ENCODE measurements around the gene IDH3B.

The IDH3B gene

DNA sequence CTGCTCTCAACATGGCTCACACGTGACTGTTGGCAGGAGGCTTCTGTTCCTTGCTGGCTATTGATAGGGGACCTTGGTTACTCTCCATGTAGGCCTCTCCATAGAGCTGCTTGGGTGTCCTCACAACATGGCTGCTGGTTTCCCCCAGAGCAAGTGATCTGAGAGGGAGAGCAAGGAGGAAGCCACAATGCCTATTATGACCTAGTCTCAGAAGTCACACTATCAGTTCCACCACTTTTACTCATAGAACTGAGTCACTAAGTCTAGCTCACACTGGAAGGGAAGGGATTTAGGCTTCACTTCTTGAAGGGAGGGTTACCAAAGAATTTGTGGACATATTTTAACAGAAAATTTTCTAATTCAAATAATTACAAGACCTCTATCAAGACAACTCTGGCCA is 20.3 kb downstream of the IDH3B start:
- Histone ChIP-seq H3K36me3 (ENCODE audit: control insufficient read depth, insufficient read depth, low read length) (no peaks in the 10 kb centered on the region), H4K8ac (ENCODE audit: low read depth, low read length) (no peak overlapping the region)

DNA sequence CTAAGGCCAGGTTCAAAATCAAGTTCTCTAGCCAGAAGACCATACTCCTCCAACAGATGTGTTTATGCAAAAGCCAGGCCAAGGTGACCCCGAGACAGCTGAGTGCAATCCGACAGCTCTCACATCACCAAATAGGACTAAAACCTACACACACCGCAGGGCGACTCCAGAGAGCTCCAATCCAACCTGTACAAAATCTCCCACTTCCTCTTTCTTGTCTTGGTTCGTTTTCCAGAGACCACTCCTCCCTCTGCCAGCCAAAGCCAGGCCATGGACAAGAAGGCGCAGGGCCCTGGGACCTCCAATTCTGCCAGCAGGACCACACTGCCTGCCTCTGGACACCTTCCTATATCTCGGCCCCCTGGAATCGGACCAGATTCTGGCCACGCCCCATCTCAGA is 23.1 kb downstream of the IDH3B start:
- Histone ChIP-seq H3K18ac (ENCODE audit: low read length) (no peak overlapping the region), H4K5ac (ENCODE audit: low read length) (no peak overlapping the region), H3K4me1 (ENCODE audit: control insufficient read depth, low read depth, low read length) (no peaks in the 10 kb centered on the region), H2BK15ac (replicated peaks; ENCODE audit: low read depth) (no peak overlapping the region), H3K27me3 (ENCODE audit: insufficient read depth, low read length, poor library complexity) (no peaks in the 10 kb centered on the region), H2AK5ac (ENCODE audit: low read length) (no peak overlapping the region), H2BK120ac (ENCODE audit: low read depth, low read length) (no peak overlapping the region), H3K23ac (ENCODE audit: low read length) (no peak overlapping the region), H3K9ac (ENCODE audit: low read length) (no peak overlapping the region), H3K4ac (ENCODE audit: low read depth, low read length) (no peak overlapping the region), H3K79me2 (ENCODE audit: control insufficient read depth, insufficient read depth, low read length) (no peaks in the 10 kb centered on the region), H3K4me3 (ENCODE audit: low read length) (no peak overlapping the region), H3K36me3 (ENCODE audit: control insufficient read depth, insufficient read depth, low read length) (no peaks in the 10 kb centered on the region), H3K27ac (ENCODE audit: low read depth, low read length) (no peak overlapping the region), H3K4me2 (ENCODE audit: low read length) (no peak overlapping the region), H3K56ac (ENCODE audit: low read length) (no peak overlapping the region), H2BK5ac (ENCODE audit: low read length) (no peak overlapping the region), H4K8ac (ENCODE audit: low read depth, low read length) (no peak overlapping the region), H3K79me1 (ENCODE audit: low read length) (no peaks in the 10 kb centered on the region)
- DNase-seq, result no peak
- no CpG with 5 or more reads among the region's 9 CpGs for WGBS (ENCODE audit: extremely low coverage, insufficient coverage, low lambda C conversion rate)

More for the DNA sequence above, 20.3 kb downstream of the IDH3B start:
- H3K18ac ChIP-seq (ENCODE audit: low read length), result no peak overlapping the region
- no peak overlapping the region for H3K56ac ChIP-seq (ENCODE audit: low read length)
- no peak overlapping the region for H2BK120ac ChIP-seq (ENCODE audit: low read depth, low read length)
- no peak overlapping the region for H2BK15ac ChIP-seq (replicated peaks; ENCODE audit: low read depth)
- H3K79me2 ChIP-seq (ENCODE audit: control insufficient read depth, insufficient read depth, low read length), result no peaks in the 10 kb centered on the region
- H3K27ac ChIP-seq (ENCODE audit: low read depth, low read length), result no peak overlapping the region
- DNase-seq, result no peak
- H3K4me2 ChIP-seq (ENCODE audit: low read length), result no peak overlapping the region
- H3K9ac ChIP-seq (ENCODE audit: low read length), result no peak overlapping the region
- no peak overlapping the region for H3K4ac ChIP-seq (ENCODE audit: low read depth, low read length)
- no peak overlapping the region for H4K5ac ChIP-seq (ENCODE audit: low read length)
- no peak overlapping the region for H2AK5ac ChIP-seq (ENCODE audit: low read length)
- no CpG with 5 or more reads among the region's 1 CpG for WGBS (ENCODE audit: extremely low coverage, insufficient coverage, low lambda C conversion rate)
- no peak overlapping the region for H3K4me3 ChIP-seq (ENCODE audit: low read length)
- no peaks in the 10 kb centered on the region for H3K79me1 ChIP-seq (ENCODE audit: low read length)
- peaks cover 4% of the 10 kb centered on the region for H3K4me1 ChIP-seq (ENCODE audit: control insufficient read depth, low read depth, low read length)
- H2BK5ac ChIP-seq (ENCODE audit: low read length), result no peak overlapping the region
- H3K23ac ChIP-seq (ENCODE audit: low read length), result no peak overlapping the region
- H3K27me3 ChIP-seq (ENCODE audit: insufficient read depth, low read length, poor library complexity), result no peaks in the 10 kb centered on the region

DNA sequence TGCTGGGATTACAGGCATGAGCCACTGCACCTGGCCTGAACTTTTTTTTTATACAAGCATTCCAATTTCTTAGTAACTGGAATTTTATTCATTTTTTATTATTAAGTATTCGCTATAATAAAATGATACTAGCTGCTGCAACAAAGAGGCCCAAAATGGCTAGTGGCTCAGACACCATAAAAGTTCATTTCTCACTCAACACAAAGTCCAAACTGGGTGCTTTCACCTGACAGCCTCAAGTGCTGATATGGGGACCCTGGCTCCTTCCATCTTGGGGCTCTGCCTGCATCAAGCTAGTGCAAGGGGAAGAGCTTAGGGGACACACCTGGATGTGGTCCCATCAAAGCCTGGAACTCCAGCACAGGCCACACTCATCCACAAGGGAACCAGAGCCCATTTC is 23.8 kb downstream of the IDH3B start:
- Histone ChIP-seq H3K27me3 (ENCODE audit: insufficient read depth, low read length, poor library complexity) (no peaks in the 10 kb centered on the region), H3K79me2 (ENCODE audit: control insufficient read depth, insufficient read depth, low read length) (no peaks in the 10 kb centered on the region), H3K4me3 (ENCODE audit: low read length) (no peak overlapping the region), H3K56ac (ENCODE audit: low read length) (no peak overlapping the region), H2BK5ac (ENCODE audit: low read length) (no peak overlapping the region), H2AK5ac (ENCODE audit: low read length) (no peak overlapping the region), H4K5ac (ENCODE audit: low read length) (no peak overlapping the region), H2BK120ac (ENCODE audit: low read depth, low read length) (no peak overlapping the region), H3K4me1 (ENCODE audit: control insufficient read depth, low read depth, low read length) (no peaks in the 10 kb centered on the region), H3K23ac (ENCODE audit: low read length) (no peak overlapping the region), H3K9ac (ENCODE audit: low read length) (no peak overlapping the region), H2BK15ac (replicated peaks; ENCODE audit: low read depth) (no peak overlapping the region), H3K79me1 (ENCODE audit: low read length) (no peaks in the 10 kb centered on the region), H3K18ac (ENCODE audit: low read length) (no peak overlapping the region), H3K27ac (ENCODE audit: low read depth, low read length) (no peak overlapping the region), H4K8ac (ENCODE audit: low read depth, low read length) (no peak overlapping the region), H3K4ac (ENCODE audit: low read depth, low read length) (no peak overlapping the region), H3K4me2 (ENCODE audit: low read length) (no peak overlapping the region), H3K36me3 (ENCODE audit: control insufficient read depth, insufficient read depth, low read length) (no peaks in the 10 kb centered on the region)
- no peak for DNase-seq
- WGBS (ENCODE audit: extremely low coverage, insufficient coverage, low lambda C conversion rate), result no CpG with 5 or more reads among the region's 1 CpG

DNA sequence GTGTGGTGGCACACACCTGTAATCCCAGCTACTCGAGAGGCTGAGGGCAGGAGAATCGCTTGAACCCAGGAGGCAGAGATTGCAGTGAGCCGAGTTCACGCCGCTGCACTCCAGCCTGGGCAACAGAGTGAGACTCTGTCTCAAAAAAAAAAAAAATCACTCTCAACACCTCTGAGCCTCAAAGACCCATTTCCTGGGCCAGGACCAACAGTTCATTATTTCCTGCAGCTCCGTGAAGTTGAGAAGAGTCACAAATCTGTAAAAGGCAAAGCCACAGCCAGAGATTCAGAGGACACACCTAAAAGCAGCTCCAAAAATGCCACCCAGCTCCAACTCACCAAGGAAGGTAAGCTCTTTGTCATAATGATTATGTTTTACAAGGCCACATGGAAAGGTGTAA is 26.8 kb downstream of the IDH3B start:
- H3K4ac ChIP-seq (ENCODE audit: low read depth, low read length), result no peak overlapping the region
- H3K23ac ChIP-seq (ENCODE audit: low read length), result no peak overlapping the region
- no peak overlapping the region for H4K5ac ChIP-seq (ENCODE audit: low read length)
- H2BK5ac ChIP-seq (ENCODE audit: low read length), result no peak overlapping the region
- no peak overlapping the region for H3K4me3 ChIP-seq (ENCODE audit: low read length)
- H3K36me3 ChIP-seq (ENCODE audit: control insufficient read depth, insufficient read depth, low read length), result no peaks in the 10 kb centered on the region
- H3K18ac ChIP-seq (ENCODE audit: low read length), result no peak overlapping the region
- no peak overlapping the region for H2BK120ac ChIP-seq (ENCODE audit: low read depth, low read length)
- no peak overlapping the region for H2AK5ac ChIP-seq (ENCODE audit: low read length)
- no peaks in the 10 kb centered on the region for H3K79me1 ChIP-seq (ENCODE audit: low read length)
- no peak overlapping the region for H4K8ac ChIP-seq (ENCODE audit: low read depth, low read length)
- no peak overlapping the region for H3K27ac ChIP-seq (ENCODE audit: low read depth, low read length)
- no peak overlapping the region for H3K56ac ChIP-seq (ENCODE audit: low read length)
- H3K27me3 ChIP-seq (ENCODE audit: insufficient read depth, low read length, poor library complexity), result no peaks in the 10 kb centered on the region
- H3K4me2 ChIP-seq (ENCODE audit: low read length), result no peak overlapping the region
- no peak overlapping the region for H3K9ac ChIP-seq (ENCODE audit: low read length)
- no peaks in the 10 kb centered on the region for H3K4me1 ChIP-seq (ENCODE audit: control insufficient read depth, low read depth, low read length)
- WGBS (ENCODE audit: extremely low coverage, insufficient coverage, low lambda C conversion rate), result no CpG with 5 or more reads among the region's 6 CpGs
- no peak overlapping the region for H2BK15ac ChIP-seq (replicated peaks; ENCODE audit: low read depth)
- no peaks in the 10 kb centered on the region for H3K79me2 ChIP-seq (ENCODE audit: control insufficient read depth, insufficient read depth, low read length)
- no peak for DNase-seq

DNA sequence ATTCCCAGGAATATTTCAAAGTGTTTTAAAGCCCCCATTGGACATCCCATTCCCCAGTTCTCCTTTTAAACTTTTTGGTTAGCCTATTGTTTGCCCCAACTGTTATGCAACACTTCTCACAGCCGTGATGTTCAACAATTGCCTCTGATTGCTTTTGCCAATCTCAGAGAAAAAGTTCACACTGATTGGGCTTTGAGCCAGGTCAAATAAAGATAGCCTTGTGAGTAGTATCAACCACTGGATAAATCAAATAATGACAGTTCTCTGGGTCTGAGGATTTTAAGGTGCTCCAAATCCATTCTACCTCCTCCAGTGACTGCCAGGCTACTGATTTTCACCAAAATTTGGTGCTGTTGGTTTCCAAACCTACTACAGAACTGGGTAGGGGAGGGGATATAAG is 30.6 kb downstream of the IDH3B start:
- H3K27ac ChIP-seq (ENCODE audit: low read depth, low read length), result no peak overlapping the region
- H2AK5ac ChIP-seq (ENCODE audit: low read length), result no peak overlapping the region
- no peak overlapping the region for H3K23ac ChIP-seq (ENCODE audit: low read length)
- no peak overlapping the region for H3K4me3 ChIP-seq (ENCODE audit: low read length)
- H3K9ac ChIP-seq (ENCODE audit: low read length), result no peak overlapping the region
- no CpG with 5 or more reads among the region's 1 CpG for WGBS (ENCODE audit: extremely low coverage, insufficient coverage, low lambda C conversion rate)
- H3K79me2 ChIP-seq (ENCODE audit: control insufficient read depth, insufficient read depth, low read length), result no peaks in the 10 kb centered on the region
- no peak overlapping the region for H3K4me2 ChIP-seq (ENCODE audit: low read length)
- H2BK120ac ChIP-seq (ENCODE audit: low read depth, low read length), result no peak overlapping the region
- H3K56ac ChIP-seq (ENCODE audit: low read length), result no peak overlapping the region
- no peak overlapping the region for H3K18ac ChIP-seq (ENCODE audit: low read length)
- H3K27me3 ChIP-seq (ENCODE audit: insufficient read depth, low read length, poor library complexity), result no peaks in the 10 kb centered on the region
- no peaks in the 10 kb centered on the region for H3K4me1 ChIP-seq (ENCODE audit: control insufficient read depth, low read depth, low read length)
- no peak overlapping the region for H2BK5ac ChIP-seq (ENCODE audit: low read length)
- no peak overlapping the region for H3K4ac ChIP-seq (ENCODE audit: low read depth, low read length)
- no peak overlapping the region for H2BK15ac ChIP-seq (replicated peaks; ENCODE audit: low read depth)
- no peaks in the 10 kb centered on the region for H3K36me3 ChIP-seq (ENCODE audit: control insufficient read depth, insufficient read depth, low read length)
- H4K8ac ChIP-seq (ENCODE audit: low read depth, low read length), result no peak overlapping the region
- H3K79me1 ChIP-seq (ENCODE audit: low read length), result no peaks in the 10 kb centered on the region
- no peak for DNase-seq
- H4K5ac ChIP-seq (ENCODE audit: low read length), result no peak overlapping the region

DNA sequence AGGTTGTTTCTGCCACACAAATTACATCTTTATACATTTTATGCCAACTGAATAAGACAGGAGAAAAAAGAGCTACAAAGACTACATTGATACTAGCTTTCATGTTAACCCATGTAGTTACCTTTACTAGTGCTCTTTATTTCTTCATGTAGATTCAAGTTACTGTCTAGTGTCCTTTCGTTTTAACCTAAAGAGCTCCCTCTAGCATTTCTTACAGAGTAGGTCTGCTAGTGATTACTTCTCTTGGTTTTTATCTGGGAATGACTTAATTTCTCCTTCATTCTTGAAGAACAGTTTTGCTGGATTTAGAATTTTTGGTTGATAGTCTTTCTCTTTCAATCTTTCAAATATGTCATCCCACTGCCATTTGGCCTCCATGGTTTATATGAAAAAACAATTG is 32.8 kb downstream of the IDH3B start:
- peak; percentile 21 for DNase-seq

More for the DNA sequence above, 32.8 kb downstream of the IDH3B start:
- H3K18ac ChIP-seq (ENCODE audit: low read length), result no peak overlapping the region
- H3K79me1 ChIP-seq (ENCODE audit: low read length), result no peaks in the 10 kb centered on the region
- H3K4me1 ChIP-seq (ENCODE audit: control insufficient read depth, low read depth, low read length), result no peaks in the 10 kb centered on the region
- H3K4me3 ChIP-seq (ENCODE audit: low read length), result no peak overlapping the region
- no peaks in the 10 kb centered on the region for H3K36me3 ChIP-seq (ENCODE audit: control insufficient read depth, insufficient read depth, low read length)
- no peak overlapping the region for H4K8ac ChIP-seq (ENCODE audit: low read depth, low read length)
- no CpG with 5 or more reads among the region's 1 CpG for WGBS (ENCODE audit: extremely low coverage, insufficient coverage, low lambda C conversion rate)
- H3K27me3 ChIP-seq (ENCODE audit: insufficient read depth, low read length, poor library complexity), result no peaks in the 10 kb centered on the region
- H2BK15ac ChIP-seq (replicated peaks; ENCODE audit: low read depth), result no peak overlapping the region
- H3K4me2 ChIP-seq (ENCODE audit: low read length), result no peak overlapping the region
- no peak overlapping the region for H3K56ac ChIP-seq (ENCODE audit: low read length)
- H3K9ac ChIP-seq (ENCODE audit: low read length), result no peak overlapping the region
- H3K79me2 ChIP-seq (ENCODE audit: control insufficient read depth, insufficient read depth, low read length), result no peaks in the 10 kb centered on the region
- H3K23ac ChIP-seq (ENCODE audit: low read length), result no peak overlapping the region
- no peak overlapping the region for H2BK120ac ChIP-seq (ENCODE audit: low read depth, low read length)
- no peak overlapping the region for H3K27ac ChIP-seq (ENCODE audit: low read depth, low read length)
- H2AK5ac ChIP-seq (ENCODE audit: low read length), result no peak overlapping the region
- H3K4ac ChIP-seq (ENCODE audit: low read depth, low read length), result no peak overlapping the region
- H4K5ac ChIP-seq (ENCODE audit: low read length), result no peak overlapping the region
- no peak overlapping the region for H2BK5ac ChIP-seq (ENCODE audit: low read length)

All from mesendoderm (in vitro differentiated cells).